DOHH2 (cell line): ENCODE results near the gene PRSS16.

Experiments used
- H3F3A ChIP-seq: fragments of 200-600 bp; sonication (generic), shearing (Covaris generic); 2 replicates; pipeline ENCODE4 v1.6.0; 2016; ENCODE audit warnings: antibody characterized with exemption, mild to moderate bottlenecking; ENCODE audit not compliant: control insufficient read depth, insufficient read depth
- H3K27ac ChIP-seq: fragments of 200-600 bp; sonication (generic); 2 replicates; pipeline ENCODE4 v1.5.1; 2014; ENCODE audit warnings: low read depth, mild to moderate bottlenecking, low read length, moderate library complexity
- H3K27me3 ChIP-seq: fragments of 200-600 bp; sonication (generic); 2 replicates; pipeline ENCODE4 v1.6.1; 2014; ENCODE audit warnings: mild to moderate bottlenecking, low read length, mixed read lengths; ENCODE audit not compliant: control insufficient read depth
- H3K36me3 ChIP-seq: fragments of 200-600 bp; sonication (generic); 2 replicates; pipeline ENCODE4 v1.6.1; 2014; ENCODE audit warnings: mild to moderate bottlenecking, low read length, moderate library complexity, mixed read lengths; ENCODE audit not compliant: control insufficient read depth
- H3K4me1 ChIP-seq: fragments of 200-600 bp; sonication (generic); 2 replicates; pipeline ENCODE4 v1.6.1; 2014; ENCODE audit warnings: mild to moderate bottlenecking, low read length, mixed read lengths; ENCODE audit not compliant: control insufficient read depth
- H3K4me2 ChIP-seq: fragments of 200-600 bp; sonication (generic); 2 replicates; pipeline ENCODE4 v1.6.0; 2014; ENCODE audit warnings: mild to moderate bottlenecking, low read length, moderate library complexity
- H3K4me3 ChIP-seq: fragments of 200-600 bp; sonication (generic); 2 replicates; pipeline ENCODE4 v1.5.1; 2014; ENCODE audit warnings: mild to moderate bottlenecking, low read length, mixed read lengths
- H3K79me2 ChIP-seq: fragments of 200-600 bp; sonication (generic); 2 replicates; pipeline ENCODE4 v1.6.1; 2014; ENCODE audit warnings: mild to moderate bottlenecking, low read length, mixed read lengths; ENCODE audit not compliant: control insufficient read depth
- H3K9me2 ChIP-seq: fragments of 200-600 bp; sonication (generic); replicated peaks from 2 replicates; pipeline ENCODE4 v1.6.1; 2014; ENCODE audit warnings: mild to moderate bottlenecking, low read length, mixed read lengths; ENCODE audit not compliant: control insufficient read depth
- H3K9me3 ChIP-seq: fragments of 200-600 bp; sonication (generic); 2 replicates; pipeline ENCODE4 v1.6.1; 2014; ENCODE audit warnings: antibody characterized with exemption, low read length, mixed read lengths; ENCODE audit not compliant: control insufficient read depth, insufficient read depth
- H4K20me1 ChIP-seq: fragments of 200-600 bp; sonication (generic); 2 replicates; pipeline ENCODE4 v1.6.0; 2014; ENCODE audit warnings: low read depth, mild to moderate bottlenecking, antibody characterized with exemption, low read length, moderate library complexity; ENCODE audit not compliant: control insufficient read depth, insufficient read depth
- EZH2phosphoT487 ChIP-seq: fragments of 200-600 bp; sonication (generic); IDR thresholded peaks from 2 replicates; pipeline ENCODE4 v1.6.1; 2017; ENCODE audit warnings: borderline replicate concordance, mild to moderate bottlenecking, antibody characterized with exemption, low read length, moderate library complexity, mixed read lengths
- TF ChIP-seq, protein P1 (sequence below): fragments of 200-600 bp; sonication (generic); IDR thresholded peaks from one replicate; pipeline ENCODE4 v1.5.1; 2014; ENCODE audit warnings: antibody characterized with exemption, mild to moderate bottlenecking, low read depth, low read length; ENCODE audit not compliant: poor library complexity, severe bottlenecking

The PRSS16 gene

DNA sequence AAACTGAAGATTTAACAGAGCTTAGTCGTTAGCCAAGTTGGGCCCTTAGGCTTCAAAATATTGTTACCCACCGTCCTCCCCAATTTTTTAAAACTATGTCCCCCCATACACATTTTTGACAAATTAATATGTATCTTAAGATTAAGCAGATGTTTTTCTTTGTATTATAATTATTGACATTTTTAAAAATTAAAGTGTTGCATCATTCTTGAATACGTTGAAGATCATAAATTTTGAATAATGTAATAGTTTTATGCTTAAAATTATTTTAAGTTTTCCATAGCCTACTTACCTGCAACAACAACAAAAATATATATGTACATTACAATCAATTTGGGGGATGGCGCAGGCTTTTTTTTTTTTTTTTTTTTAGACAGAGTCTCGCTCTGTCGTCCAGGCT is 8.2 kb upstream of the PRSS16 start:
- peaks cover 3% of the 10 kb centered on the region; the same call in 1 of the 2 replicates for H3F3A ChIP-seq
- H3K27ac ChIP-seq = no peak overlapping the region
- no peaks in the 10 kb centered on the region for H3K9me2 ChIP-seq
- H4K20me1 ChIP-seq = no peaks in the 10 kb centered on the region
- H3K27me3 ChIP-seq = peaks cover 22% of the 10 kb centered on the region
- H3K4me1 ChIP-seq = peaks cover 22% of the 10 kb centered on the region
- no peaks in the 10 kb centered on the region for H3K9me3 ChIP-seq
- no peaks in the 10 kb centered on the region for H3K79me2 ChIP-seq
- H3K4me2 ChIP-seq = no peak overlapping the region
- TF ChIP-seq, protein P1, sequence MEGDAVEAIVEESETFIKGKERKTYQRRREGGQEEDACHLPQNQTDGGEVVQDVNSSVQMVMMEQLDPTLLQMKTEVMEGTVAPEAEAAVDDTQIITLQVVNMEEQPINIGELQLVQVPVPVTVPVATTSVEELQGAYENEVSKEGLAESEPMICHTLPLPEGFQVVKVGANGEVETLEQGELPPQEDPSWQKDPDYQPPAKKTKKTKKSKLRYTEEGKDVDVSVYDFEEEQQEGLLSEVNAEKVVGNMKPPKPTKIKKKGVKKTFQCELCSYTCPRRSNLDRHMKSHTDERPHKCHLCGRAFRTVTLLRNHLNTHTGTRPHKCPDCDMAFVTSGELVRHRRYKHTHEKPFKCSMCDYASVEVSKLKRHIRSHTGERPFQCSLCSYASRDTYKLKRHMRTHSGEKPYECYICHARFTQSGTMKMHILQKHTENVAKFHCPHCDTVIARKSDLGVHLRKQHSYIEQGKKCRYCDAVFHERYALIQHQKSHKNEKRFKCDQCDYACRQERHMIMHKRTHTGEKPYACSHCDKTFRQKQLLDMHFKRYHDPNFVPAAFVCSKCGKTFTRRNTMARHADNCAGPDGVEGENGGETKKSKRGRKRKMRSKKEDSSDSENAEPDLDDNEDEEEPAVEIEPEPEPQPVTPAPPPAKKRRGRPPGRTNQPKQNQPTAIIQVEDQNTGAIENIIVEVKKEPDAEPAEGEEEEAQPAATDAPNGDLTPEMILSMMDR = no peak
- no peak for TF ChIP-seq EZH2phosphoT487
- H3K4me3 ChIP-seq = no peak overlapping the region
- H3K36me3 ChIP-seq = no peaks in the 10 kb centered on the region

DNA sequence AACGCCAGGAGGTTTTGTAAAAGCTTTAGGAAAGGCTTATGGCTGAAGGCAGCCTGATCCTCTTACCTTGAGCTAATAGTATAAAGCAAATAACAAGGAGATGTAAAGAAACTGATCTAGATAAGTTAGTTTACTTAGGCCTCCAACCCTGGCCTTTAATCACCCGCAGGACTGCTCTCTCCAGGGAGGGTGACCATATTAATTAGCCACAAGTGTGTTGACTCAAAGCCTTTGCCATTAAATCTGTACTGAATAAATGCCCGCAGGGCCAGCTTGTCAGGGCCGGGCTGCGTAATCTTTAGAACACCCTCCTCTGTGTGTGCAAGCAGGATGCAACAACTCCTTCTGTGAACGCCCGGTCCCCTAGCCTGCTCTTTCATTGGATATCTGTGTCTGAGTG is 6.1 kb upstream of the PRSS16 start:
- no peak overlapping the region for H3K4me3 ChIP-seq
- no peaks in the 10 kb centered on the region for H3K36me3 ChIP-seq
- no peak overlapping the region for H3K27ac ChIP-seq
- H3K4me2 ChIP-seq = no peak overlapping the region
- H3K4me1 ChIP-seq = peaks cover 18% of the 10 kb centered on the region
- no peaks in the 10 kb centered on the region for H3K79me2 ChIP-seq
- H3K9me3 ChIP-seq = no peaks in the 10 kb centered on the region
- H3K27me3 ChIP-seq = peaks cover 22% of the 10 kb centered on the region
- TF ChIP-seq, protein P1 = no peak
- TF ChIP-seq EZH2phosphoT487 = no peak
- no peaks in the 10 kb centered on the region for H4K20me1 ChIP-seq
- H3F3A ChIP-seq = peaks cover 3% of the 10 kb centered on the region; the same call in 1 of the 2 replicates
- no peaks in the 10 kb centered on the region for H3K9me2 ChIP-seq

DNA sequence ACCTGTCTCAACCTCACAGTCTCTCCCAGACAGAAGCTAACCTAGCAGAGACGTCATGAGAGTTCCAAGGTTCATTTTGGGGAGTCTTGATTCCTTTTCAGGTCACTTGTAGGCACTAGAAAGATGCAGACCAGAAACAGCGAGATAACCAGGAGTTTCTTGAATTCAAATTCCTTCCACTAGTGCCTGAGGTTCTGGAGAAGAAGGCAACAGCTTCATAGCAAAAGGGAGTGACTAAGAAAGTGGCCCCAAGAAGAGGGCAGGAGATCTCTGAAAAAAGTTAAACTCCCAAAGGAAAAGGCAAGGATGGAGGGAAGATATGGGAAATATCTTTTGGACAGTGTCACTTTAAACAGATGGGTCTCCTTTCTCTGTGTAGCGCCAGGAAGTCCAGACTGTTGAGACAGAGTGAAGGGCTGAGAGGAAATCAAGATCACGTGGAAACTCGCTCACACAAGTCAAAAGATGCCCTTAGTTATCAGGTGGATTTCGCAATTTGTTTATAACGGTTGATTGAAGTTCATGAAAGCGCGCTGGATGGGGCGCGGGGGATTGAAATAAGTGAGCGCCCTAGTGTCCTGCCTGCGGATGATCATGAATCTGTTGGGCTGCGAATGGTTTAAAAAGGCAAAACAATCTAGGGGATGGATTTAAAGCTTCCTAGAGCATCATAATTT is 4.8 kb upstream of the PRSS16 start:
- TF ChIP-seq, protein P1 = no peak
- TF ChIP-seq EZH2phosphoT487 = no peak
- Histone ChIP-seq H3K79me2 (no peaks in the 10 kb centered on the region), H4K20me1 (no peaks in the 10 kb centered on the region), H3F3A (no peaks in the 10 kb centered on the region), H3K9me3 (no peaks in the 10 kb centered on the region), H3K27ac (no peak overlapping the region), H3K4me3 (no peak overlapping the region), H3K27me3 (peaks cover 21% of the 10 kb centered on the region), H3K9me2 (no peaks in the 10 kb centered on the region), H3K36me3 (no peaks in the 10 kb centered on the region), H3K4me1 (peaks cover 11% of the 10 kb centered on the region), H3K4me2 (no peak overlapping the region)
